T-helper 17 cell (primary cell): Measurements from ENCODE around the gene ARHGAP32. TPM values are rescaled to one million over a fixed set of nuclear protein-coding genes. Genes with fewer than 3 reads are reported as not detected.

ENCODE experiments used
- ATAC-seq: fragments of 150-1000 bp; cut with Tn5 transposase; 2 replicates; pipeline ENCODE4 v1.10.0; 2021; ENCODE audit warnings: mild to moderate bottlenecking, moderate library complexity
- DNase-seq, 3 donors: peaks; one replicate each; pipeline versions ENCODE4 v3.0.0 to v3.0.0-alpha.2; 2020 to 2021
- H3K9me3 ChIP-seq: one replicate; pipeline ENCODE4 v1.7.0; 2013; ENCODE audit warnings: low read length, mild to moderate bottlenecking; ENCODE audit not compliant: control insufficient read depth, poor library complexity, severe bottlenecking
- H3K27ac Mint-ChIP-seq: one replicate; pipeline ENCODE4 v1.8.0; 2022; ENCODE audit warnings: mild to moderate bottlenecking, moderate library complexity, mixed read lengths
- H3K27me3 Mint-ChIP-seq: one replicate; pipeline ENCODE4 v1.8.0; 2022; ENCODE audit warnings: mixed read lengths
- H3K36me3 Mint-ChIP-seq: one replicate; pipeline ENCODE4 v1.8.0; 2022; ENCODE audit warnings: low read depth, mixed read lengths
- H3K4me1 Mint-ChIP-seq: one replicate; pipeline ENCODE4 v1.8.0; 2022; ENCODE audit warnings: mild to moderate bottlenecking, mixed read lengths
- H3K4me3 Mint-ChIP-seq: one replicate; pipeline ENCODE4 v1.8.0; 2022; ENCODE audit warnings: mild to moderate bottlenecking, moderate library complexity, mixed read lengths
- total RNA-seq, 4 donors: library from RNA in 2 of 4; stranded (reverse) in 2 of 4; gene quantifications; one replicate each; pipeline ENCODE4 v1.2.3 and lab custom pipeline; 2022 to 2026

Gene ARHGAP32
- total RNA-seq, 2 donors from 2014 or later, result 3.2 to 9.4 TPM

GRCh38 chr11:128934926-128935325 lies 257.2 kb downstream of the ARHGAP32 start:
- ATAC-seq, result no peak
- Mint-ChIP-seq H3K4me1 (peaks cover 2% of the 10 kb centered on the region), H3K27ac (no peak overlapping the region), H3K4me3 (no peak overlapping the region), H3K36me3 (peaks cover 2% of the 10 kb centered on the region), H3K27me3 (peaks cover 25% of the 10 kb centered on the region)
- no peak for DNase-seq
- H3K9me3 ChIP-seq, result no peaks in the 10 kb centered on the region

- no peaks in the 10 kb centered on the region for H3K9me3 ChIP-seq
- Mint-ChIP-seq H3K27ac (peak overlapping the region; percentile 8), H3K27me3 (peaks cover 31% of the 10 kb centered on the region), H3K4me3 (no peak overlapping the region), H3K4me1 (peaks cover 5% of the 10 kb centered on the region), H3K36me3 (peaks cover 2% of the 10 kb centered on the region)
- ATAC-seq, result no peak
- no peak for DNase-seq
Observed at GRCh38 chr11:128934351-128934750, 257.8 kb downstream of the ARHGAP32 start.

- H3K27me3 Mint-ChIP-seq, result peaks cover 31% of the 10 kb centered on the region
- H3K27ac Mint-ChIP-seq, result peak overlapping the region; percentile 8
- H3K9me3 ChIP-seq, result no peaks in the 10 kb centered on the region
- peaks cover 2% of the 10 kb centered on the region for H3K36me3 Mint-ChIP-seq
- no peak for DNase-seq
- H3K4me3 Mint-ChIP-seq, result no peak overlapping the region
- ATAC-seq, result no peak
- H3K4me1 Mint-ChIP-seq, result peaks cover 8% of the 10 kb centered on the region
Observed at GRCh38 chr11:128933481-128934178, 258.5 kb downstream of the ARHGAP32 start.

GRCh38 chr11:128931668-128932067 lies 260.5 kb downstream of the ARHGAP32 start:
- ATAC-seq (no peak), DNase-seq (no peak)
- Mint-ChIP-seq H3K4me1 (peaks cover 9% of the 10 kb centered on the region), H3K36me3 (peaks cover 2% of the 10 kb centered on the region), H3K27me3 (peaks cover 41% of the 10 kb centered on the region), H3K4me3 (no peak overlapping the region), H3K27ac (no peak overlapping the region)
- no peaks in the 10 kb centered on the region for H3K9me3 ChIP-seq

- no peaks in the 10 kb centered on the region for H3K9me3 ChIP-seq
- peaks cover 46% of the 10 kb centered on the region for H3K27me3 Mint-ChIP-seq
- peaks cover 2% of the 10 kb centered on the region for H3K36me3 Mint-ChIP-seq
- no peak overlapping the region for H3K27ac Mint-ChIP-seq
- no peak overlapping the region for H3K4me3 Mint-ChIP-seq
- DNase-seq (no peak), ATAC-seq (no peak)
- H3K4me1 Mint-ChIP-seq, result peaks cover 9% of the 10 kb centered on the region
Observed at GRCh38 chr11:128931066-128931465, 261.1 kb downstream of the ARHGAP32 start.

GRCh38 chr11:128929991-128930390 lies 262.1 kb downstream of the ARHGAP32 start:
- H3K36me3 Mint-ChIP-seq, result peaks cover 2% of the 10 kb centered on the region
- no peak for DNase-seq
- H3K4me3 Mint-ChIP-seq, result no peak overlapping the region
- H3K27me3 Mint-ChIP-seq, result peaks cover 46% of the 10 kb centered on the region
- H3K27ac Mint-ChIP-seq, result no peak overlapping the region
- H3K9me3 ChIP-seq, result no peaks in the 10 kb centered on the region
- no peak for ATAC-seq
- peaks cover 9% of the 10 kb centered on the region for H3K4me1 Mint-ChIP-seq

- H3K9me3 ChIP-seq, result no peaks in the 10 kb centered on the region
- Mint-ChIP-seq H3K27me3 (peaks cover 45% of the 10 kb centered on the region), H3K4me1 (peaks cover 9% of the 10 kb centered on the region), H3K27ac (no peak overlapping the region), H3K4me3 (peak overlapping the region; percentile 63), H3K36me3 (peaks cover 2% of the 10 kb centered on the region)
- DNase-seq (no peak), ATAC-seq (no peak)
Observed at GRCh38 chr11:128929468-128929867, 262.7 kb downstream of the ARHGAP32 start.

- H3K9me3 ChIP-seq, result no peaks in the 10 kb centered on the region
- Mint-ChIP-seq H3K4me3 (peak overlapping the region; percentile 82), H3K27me3 (peaks cover 44% of the 10 kb centered on the region), H3K27ac (peak overlapping the region; percentile 37), H3K4me1 (peaks cover 9% of the 10 kb centered on the region), H3K36me3 (no peaks in the 10 kb centered on the region)
- DNase-seq (no peak), ATAC-seq (peak; percentile 39)
Observed at GRCh38 chr11:128928400-128928799, 263.7 kb downstream of the ARHGAP32 start.

GRCh38 chr11:128927683-128928336 lies 264.3 kb downstream of the ARHGAP32 start:
- Mint-ChIP-seq H3K4me3 (peak overlapping the region; percentile 82), H3K27me3 (peaks cover 43% of the 10 kb centered on the region), H3K36me3 (no peaks in the 10 kb centered on the region), H3K27ac (peak overlapping the region; percentile 37), H3K4me1 (peaks cover 9% of the 10 kb centered on the region)
- H3K9me3 ChIP-seq, result no peaks in the 10 kb centered on the region
- DNase-seq, result no peak
- ATAC-seq, result no peak

- ATAC-seq (no peak), DNase-seq (no peak)
- Mint-ChIP-seq H3K27me3 (peaks cover 43% of the 10 kb centered on the region), H3K4me3 (no peak overlapping the region), H3K27ac (no peak overlapping the region), H3K4me1 (peaks cover 9% of the 10 kb centered on the region), H3K36me3 (no peaks in the 10 kb centered on the region)
- H3K9me3 ChIP-seq, result no peaks in the 10 kb centered on the region
Observed at GRCh38 chr11:128927108-128927461, 265.0 kb downstream of the ARHGAP32 start.

GRCh38 chr11:128926437-128927107 lies 265.6 kb downstream of the ARHGAP32 start:
- DNase-seq (no peak), ATAC-seq (no peak)
- Mint-ChIP-seq H3K36me3 (no peaks in the 10 kb centered on the region), H3K27me3 (peaks cover 42% of the 10 kb centered on the region), H3K27ac (no peak overlapping the region), H3K4me3 (no peak overlapping the region), H3K4me1 (peaks cover 9% of the 10 kb centered on the region)
- H3K9me3 ChIP-seq, result no peaks in the 10 kb centered on the region

GRCh38 chr11:128926000-128926399 lies 266.1 kb downstream of the ARHGAP32 start:
- H3K9me3 ChIP-seq, result no peaks in the 10 kb centered on the region
- Mint-ChIP-seq H3K27me3 (peaks cover 42% of the 10 kb centered on the region), H3K4me1 (peaks cover 9% of the 10 kb centered on the region), H3K4me3 (no peak overlapping the region), H3K27ac (no peak overlapping the region), H3K36me3 (no peaks in the 10 kb centered on the region)
- no peak for ATAC-seq
- DNase-seq, result no peak

- ATAC-seq (no peak), DNase-seq (no peak)
- Mint-ChIP-seq H3K27ac (no peak overlapping the region), H3K4me3 (no peak overlapping the region), H3K36me3 (no peaks in the 10 kb centered on the region), H3K27me3 (peaks cover 50% of the 10 kb centered on the region), H3K4me1 (peaks cover 9% of the 10 kb centered on the region)
- H3K9me3 ChIP-seq, result no peaks in the 10 kb centered on the region
Observed at GRCh38 chr11:128925250-128925600, 266.9 kb downstream of the ARHGAP32 start.
